GM18498 (cell line): Measurements from ENCODE around the gene IRF9.

Source experiments
- ATAC-seq: cut with Tn5 transposase; IDR thresholded peaks from one replicate; pipeline ENCODE4 v1.9.1; 2021; ENCODE audit warnings: mild to moderate bottlenecking, moderate library complexity; ENCODE audit not compliant: unreplicated experiment

IRF9 gene

DNA sequence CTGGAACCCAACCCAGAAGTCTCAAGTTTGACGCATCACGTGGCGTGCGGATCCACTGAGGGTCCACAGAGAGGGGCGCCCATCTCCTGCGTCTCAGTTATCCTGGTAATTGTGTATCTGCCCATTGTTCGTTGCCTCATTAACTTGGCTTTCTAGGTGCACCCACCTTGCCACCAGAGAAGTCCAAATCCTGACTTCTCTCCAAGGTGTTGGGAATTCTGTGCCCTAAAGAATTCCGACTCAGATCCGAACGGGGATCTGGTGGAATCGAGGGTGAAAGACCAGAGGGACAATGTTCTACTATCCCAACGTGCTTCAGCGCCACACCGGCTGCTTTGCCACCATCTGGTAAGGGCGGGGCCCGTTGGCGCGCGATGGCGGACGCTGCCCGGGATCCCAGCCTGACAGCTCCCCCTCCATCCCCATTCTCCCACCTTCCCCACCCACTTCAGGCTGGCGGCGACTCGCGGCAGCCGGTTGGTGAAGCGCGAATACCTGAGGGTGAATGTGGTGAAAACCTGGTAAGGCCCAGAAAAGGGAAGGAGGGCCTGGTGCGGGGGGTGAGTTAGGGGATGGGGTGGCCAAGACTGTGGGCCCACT, 11.3 kb downstream of the IRF9 start:
- no peak for ATAC-seq

DNA sequence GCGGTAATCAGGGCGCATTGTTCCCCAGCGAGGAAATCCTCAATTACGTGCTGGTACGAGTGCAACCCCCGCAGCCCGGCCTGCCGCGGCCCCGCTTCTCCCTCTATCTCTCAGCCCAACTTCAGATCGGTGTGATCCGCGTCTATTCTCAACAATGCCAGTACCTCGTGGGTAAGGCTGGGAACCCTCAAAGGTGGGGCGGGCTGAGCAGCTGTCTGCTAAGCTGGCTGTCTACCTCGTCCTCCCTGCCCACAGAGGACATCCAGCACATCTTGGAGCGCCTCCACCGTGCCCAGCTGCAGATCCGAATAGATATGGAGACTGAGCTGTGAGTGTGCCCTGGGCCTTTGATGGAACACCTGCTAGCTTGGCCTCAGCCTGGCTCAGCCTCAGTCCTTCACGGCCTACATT, 11.8 kb downstream of the IRF9 start:
- no peak for ATAC-seq

DNA sequence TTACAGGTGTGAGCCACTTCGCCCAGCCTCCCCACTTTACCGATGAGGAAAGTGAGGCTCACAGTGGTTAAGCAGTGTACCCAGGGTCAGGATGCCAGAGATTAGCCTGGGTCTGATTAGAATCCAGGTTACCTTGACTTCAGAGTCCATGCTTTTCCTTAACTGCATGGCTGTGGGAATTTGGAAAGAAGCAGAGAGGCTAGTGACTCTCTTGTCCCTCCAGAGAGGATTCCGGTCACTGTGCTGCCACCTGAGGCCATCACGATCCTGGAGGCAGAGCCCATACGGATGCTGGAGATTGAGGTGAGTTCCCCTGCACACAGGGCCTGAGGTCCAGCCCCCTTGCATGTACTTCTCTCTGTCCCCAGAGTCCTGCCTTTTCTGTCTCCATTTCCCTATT, 15.5 kb downstream of the IRF9 start:
- no peak for ATAC-seq

DNA sequence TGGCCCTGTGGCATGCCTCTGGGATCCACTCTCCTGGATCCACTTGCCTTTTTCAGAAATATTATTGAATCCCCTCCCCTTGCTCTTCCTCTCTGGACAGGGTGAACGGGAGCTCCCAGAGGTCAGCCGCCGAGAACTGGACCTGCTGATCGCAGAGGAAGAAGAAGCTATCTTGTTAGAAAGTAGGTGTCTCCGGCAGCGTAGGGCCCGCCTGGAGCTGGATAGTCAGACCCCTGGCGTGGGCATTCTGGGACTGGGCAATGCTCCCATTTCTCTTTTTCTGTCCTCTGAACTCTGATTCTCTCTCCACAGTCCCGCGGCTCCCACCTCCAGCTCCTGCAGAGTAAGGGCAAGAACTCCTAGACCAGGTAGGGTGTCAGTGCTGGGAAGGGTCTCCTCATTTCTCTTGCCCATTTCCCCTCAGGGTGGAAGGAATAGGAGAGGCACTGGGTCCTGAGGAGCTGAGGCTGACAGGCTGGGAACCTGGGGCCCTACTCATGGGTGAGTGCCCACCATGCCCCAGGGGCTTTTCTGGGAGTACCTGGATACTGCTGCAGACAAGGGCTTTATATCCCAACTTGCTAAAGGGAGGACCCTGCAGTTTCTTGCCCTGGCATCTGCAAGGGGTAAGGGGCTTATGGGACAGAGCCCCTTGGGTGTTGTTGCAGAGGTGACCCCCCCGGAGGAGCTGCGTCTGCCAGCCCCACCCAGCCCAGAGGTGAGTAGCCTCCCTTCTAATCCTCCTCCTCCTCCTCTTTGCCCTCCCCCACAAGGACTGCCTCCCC, 16.2 kb downstream of the IRF9 start:
- no peak for ATAC-seq

GRCh38 chr14:24177891-24178290, 16.8 kb downstream of the IRF9 start:
- ATAC-seq: no peak

DNA sequence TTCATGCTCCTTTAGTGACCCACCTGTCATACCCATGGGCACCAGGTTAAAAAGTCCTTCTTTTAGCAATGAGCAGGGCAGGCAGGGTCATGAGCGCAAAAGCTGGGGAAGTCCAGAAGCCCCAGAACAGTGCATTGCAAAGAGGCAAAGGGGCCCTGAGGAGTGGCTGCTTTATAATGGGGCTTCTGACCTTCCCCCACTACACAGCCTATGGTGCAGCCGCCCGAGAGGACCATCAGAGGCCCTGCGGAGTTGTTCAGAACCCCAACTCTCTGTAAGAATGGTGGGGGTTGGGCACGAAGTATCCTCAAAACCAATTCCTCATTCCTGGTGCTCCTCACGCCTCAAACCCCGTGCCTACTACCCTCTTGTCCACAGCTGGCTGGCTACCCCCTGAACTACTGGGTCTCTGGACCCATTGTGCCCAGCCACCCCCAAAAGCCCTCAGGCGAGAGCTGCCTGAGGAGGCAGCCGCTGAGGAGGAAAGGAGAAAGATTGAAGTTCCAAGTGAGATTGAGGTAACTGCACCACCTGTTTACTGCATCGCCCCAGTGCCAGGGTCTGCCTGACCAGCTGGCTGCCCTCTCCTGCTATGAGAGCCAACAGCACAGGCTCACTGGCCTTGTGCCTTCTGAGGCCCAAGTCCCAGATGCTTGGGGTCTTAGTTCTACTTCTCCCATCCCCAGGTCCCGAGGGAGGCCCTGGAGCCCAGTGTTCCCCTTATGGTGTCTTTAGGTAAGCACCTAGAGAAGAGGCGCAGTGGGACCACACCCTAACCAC, 17.5 kb downstream of the IRF9 start:
- no peak for ATAC-seq

DNA sequence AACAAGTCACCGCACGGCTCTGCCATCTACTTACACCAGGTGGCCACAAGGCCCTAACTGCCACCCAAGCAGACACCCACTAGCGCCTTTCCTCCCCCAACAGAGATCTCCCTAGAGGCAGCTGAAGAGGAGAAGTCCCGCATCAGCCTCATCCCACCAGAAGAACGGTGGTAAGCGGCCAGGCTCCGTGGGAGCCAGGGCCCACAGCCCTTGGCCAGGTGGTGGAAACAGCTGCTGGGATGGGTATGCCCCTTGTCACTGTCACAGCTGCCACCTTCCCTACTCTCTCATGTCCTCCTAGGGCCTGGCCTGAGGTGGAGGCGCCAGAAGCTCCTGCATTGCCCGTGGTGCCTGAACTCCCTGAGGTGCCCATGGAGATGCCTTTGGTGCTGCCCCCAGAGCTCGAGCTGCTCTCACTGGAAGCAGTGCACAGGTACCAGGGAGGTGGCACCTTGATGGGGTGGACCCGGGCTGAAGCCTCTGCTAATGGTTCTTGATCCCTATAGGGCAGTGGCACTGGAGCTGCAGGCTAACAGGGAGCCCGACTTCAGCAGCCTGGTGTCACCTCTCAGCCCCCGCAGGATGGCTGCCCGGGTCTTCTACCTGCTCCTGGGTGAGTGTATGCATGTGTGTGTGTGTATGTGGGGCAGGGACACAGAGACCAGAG, 18.4 kb downstream of the IRF9 start:
- ATAC-seq: no peak

DNA sequence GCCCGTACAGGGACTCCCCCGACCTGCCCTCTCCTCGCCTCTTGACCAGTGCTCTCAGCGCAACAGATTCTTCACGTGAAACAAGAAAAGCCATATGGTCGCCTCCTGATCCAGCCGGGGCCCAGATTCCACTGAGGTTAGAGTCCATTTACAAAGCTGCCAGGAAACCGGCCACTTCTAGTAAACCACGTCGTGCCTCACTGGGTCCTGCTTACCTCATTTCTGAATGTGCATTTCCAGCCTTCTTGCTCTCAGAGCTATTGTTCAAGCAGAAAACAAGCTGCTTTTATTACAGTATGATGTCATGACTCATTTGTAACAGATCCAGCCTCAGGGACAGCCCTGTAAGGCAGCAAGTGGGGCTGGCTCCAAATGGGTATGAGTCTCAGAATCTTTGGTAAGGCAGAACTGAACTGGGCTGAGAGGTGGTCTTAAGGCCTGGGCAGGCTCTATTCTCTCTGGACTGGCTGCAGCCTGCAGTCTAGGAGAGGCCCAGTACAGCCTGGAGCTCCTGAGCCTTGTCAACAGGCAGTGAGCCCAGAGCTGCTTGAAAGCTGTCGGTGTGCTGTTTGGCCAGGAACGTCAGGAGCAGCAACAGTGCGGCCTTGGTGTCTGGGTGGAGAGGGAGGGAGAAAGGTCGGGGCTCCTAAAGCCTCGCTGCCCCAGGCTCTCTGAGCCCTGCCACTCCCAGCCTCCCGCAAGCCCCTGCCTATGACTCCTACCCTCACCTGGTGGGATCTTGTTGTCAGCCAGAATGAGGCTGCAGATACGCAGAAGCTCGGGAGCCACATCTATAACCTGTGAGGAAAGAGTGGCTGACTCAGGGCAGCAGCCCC, 19.1 kb downstream of the IRF9 start:
- ATAC-seq: no peak

DNA sequence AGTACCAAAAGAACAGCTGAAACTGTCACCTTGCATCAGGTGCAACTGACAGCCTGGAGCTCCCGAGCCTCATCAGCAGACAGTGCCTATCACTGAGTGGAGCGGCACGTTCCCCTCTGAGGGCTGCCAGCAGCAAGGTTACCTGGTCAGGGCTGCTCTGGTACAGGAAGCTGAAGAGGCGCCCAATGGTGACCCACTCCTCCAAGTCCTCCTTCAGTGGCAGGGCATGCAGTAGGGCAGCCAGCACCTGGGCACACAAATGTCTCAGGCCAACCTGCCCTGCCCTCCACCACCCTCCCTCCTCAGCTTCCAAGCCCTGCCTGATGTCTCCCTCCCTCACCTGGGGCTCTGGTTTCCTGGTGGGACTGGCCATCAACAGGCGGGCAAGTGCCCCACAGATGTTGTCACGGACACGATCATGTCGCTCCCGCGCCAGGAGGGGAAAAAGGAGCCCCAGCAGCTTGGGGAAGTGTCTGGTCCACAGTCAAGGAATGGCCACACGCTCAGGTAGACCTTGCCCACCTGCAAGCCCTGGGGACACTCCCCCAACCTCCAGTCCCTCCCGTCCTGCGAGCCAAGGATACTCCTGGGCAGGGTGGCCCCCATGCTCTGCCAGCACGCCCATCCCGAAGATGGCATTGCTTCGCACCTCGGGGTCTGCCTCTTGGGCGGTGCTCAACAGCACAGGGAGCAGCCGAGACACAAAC, 20.5 kb downstream of the IRF9 start:
- no peak for ATAC-seq

DNA sequence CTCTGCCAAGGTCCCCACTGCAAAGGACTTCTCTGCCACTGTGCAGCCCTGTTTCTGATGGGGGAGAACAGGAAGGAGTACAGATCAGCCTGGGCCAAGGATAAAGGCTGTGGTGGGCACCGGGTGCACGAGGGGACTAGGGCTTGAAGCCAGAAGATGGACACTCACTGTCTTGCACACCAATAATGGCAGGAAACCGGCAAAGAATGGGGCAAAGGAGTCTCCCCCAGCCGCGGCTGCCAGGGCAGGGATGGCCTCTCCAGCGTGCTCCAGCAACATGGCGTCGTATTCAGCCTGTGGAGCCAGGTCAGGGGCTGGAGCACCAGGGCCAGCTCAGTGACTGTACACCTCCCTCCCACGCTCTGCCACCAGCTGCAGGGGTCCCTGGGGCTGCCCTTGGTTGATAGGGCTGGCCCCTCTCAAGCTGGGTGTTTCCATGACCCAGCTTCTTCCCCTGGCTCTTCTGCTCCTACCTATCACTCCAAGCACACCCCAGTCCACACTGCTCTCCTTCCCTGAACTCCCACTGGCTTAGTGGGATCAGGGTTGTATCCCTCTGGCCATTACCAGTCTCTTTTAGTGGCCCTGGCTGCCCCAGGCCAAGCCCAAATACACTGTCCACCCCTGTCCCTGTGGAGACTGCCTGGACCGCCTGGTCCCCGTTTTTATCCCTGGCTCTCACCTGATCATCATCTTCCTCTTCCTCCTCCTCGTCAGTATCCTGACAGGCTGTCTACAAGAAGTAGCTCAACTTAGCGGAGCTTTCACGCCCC, 21.2 kb downstream of the IRF9 start:
- no peak for ATAC-seq

DNA sequence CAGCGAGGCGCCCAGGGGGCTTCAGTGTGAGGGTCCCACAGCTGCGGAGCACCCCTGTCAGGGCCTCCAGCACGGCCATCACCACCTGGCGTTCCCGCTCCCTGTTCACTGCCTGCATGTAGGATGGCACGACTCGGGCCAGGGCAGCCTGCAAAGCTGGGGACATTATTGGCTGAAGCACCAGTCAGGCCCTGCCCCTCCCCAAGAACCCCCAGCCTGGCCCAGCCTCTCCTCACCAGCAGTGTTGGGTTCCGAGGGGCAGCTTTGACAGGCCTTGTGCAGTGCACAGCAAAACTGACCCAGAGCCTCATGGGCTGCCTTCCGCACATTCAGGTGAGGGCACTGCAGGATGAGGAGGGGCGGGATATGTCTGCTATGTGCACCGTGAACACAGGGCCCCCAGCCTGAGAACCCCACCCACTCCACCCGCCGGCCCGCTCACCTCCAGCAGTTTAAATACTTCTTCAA, 22.0 kb downstream of the IRF9 start:
- ATAC-seq: no peak

DNA sequence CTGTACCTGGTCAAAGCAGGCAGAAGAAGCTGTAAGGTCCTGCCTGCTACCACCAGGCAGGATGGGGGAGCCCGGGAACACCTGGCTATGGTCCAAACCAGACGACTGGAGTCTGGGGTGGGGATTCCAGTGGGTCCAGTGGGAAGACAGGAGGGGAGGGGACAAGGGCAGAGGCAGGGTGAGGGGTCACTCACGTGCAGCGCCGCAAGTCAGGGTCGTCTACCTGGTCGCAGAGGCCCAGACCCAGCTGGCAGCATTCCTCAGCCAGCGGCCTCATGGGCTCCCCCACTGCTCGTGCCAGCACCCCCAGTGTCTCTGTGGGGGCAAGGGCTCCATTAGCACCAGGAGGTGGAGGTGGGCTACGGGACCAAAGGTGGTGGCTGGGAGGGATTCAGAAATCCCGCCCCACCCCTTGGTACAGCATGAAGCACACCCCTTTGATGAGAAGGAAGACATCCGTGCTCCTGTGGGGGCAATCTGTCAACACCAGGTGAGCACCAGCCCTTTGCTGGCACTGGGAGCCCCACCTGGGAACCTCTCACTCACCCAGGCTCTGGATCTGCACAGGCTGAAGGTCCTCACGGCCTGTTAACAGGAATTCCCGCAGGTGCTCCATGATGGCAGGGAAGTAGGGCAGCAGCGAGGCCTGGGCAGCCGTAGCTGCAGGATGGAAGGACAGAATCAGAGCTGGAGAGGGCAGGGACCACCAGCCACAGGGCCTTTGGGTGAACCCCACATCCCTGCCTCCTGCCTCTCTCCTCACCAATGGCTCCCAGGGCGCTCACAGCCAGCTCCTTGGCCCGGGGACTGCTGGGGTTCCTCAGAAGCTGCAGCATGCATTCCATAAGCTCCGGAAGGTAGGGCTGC, 23.3 kb downstream of the IRF9 start:
- ATAC-seq: no peak

GRCh38 chr14:24185026-24185425, 24.0 kb downstream of the IRF9 start:
- no peak for ATAC-seq

DNA sequence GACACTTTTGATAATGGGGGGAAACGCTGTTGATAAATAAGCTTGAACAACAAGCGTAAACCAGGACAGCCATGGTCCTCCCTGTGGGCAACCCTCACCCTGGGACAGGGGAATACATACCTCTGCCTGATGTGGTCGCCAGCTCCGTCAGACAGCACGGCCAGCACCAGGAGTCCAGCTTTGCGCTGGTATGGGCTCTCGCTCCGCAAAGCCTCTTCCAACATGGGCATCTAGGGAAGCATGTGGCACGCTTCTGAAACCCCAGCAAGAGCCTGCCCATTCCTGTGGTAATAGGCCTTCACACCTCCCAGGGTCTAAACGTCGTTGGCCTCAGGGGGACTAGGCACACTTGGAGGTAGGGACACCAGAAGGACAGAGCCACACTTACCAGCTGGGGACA, 24.7 kb downstream of the IRF9 start:
- no peak for ATAC-seq

- no peak for ATAC-seq
Observed at GRCh38 chr14:24186831-24187538, 25.9 kb downstream of the IRF9 start.

DNA sequence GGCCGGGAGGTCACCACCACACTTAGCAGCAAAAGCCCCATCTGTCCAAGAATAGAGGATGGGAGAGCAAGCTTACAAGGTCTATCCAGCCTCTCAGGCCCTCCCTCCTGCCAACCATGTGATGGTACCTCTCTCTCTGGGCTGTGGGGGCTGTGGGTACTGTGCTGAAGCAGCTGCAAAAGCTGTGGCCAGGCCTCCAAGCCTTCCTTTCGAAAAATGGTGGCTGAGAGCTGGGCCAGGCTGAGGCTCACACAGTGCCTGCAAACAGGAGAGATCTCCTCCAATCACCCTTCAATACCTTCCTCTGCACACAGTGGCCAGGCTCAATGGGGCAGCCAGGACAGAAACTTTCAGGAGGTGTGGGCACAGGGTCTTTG, 26.5 kb downstream of the IRF9 start:
- ATAC-seq: no peak

DNA sequence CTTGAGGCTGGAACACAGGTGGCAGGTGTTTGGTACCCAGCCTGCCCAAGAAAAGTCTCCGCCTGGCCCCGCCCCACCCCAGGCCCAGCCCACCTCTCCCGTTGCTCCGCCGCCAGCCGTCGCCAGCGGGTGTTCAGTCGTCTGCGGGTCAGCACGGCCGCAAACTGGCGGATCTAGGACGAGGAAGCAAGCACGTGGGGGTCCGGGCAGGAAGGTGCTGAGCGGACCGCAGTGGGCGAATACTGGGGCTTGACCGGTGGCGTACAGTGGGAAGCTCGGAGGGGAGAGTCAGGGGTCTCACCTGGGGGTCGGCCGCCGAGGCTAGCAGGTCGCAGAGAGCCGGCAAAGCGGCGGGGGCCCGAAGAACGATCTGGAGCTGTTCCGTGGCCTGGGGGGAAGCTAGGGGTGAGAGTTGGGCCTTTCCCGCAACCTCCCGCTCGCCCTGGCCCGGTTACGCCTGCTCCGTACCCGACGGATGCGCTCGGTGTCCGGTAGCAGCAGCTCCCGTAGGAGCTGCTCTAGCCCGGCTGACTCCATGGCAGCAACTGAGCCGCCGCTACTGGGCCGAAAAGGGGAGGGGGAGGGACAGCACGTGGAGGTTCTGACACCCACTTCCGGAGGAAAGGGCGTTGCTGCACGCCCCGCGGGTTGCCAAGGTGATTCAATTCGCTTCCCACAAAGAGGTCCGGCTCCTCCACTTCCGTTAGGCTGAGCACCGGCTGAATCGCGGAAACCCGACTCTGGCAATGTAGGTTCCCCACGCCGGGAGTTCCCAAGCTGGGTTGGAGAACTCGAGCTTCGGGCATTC, 27.4 kb downstream of the IRF9 start, which contains the start of gene IPO4:
IPO4 (minus strand) TSS at position 566 of the 808 bp plus-strand sequence; CDS start at position 537, 29 bp downstream.
- peak; percentile 87 for ATAC-seq
